Body of pancreas (tissue), 4 donors: ENCODE measurements around the gene KCNAB1. TPM values are rescaled to one million over a fixed set of nuclear protein-coding genes. Genes with fewer than 3 reads are reported as not detected.
A peak's percentile ranks its signal among the peaks of the same experiment; 100 is the strongest.

Source experiments
- ATAC-seq: fragments of 150-250 bp; one replicate; pipeline ENCODE4 v1.9.1; 2016
- DNase-seq, 4 donors: peaks; one replicate each; pipeline ENCODE4 v3.0.0-alpha.2; 2019
- H3K27ac ChIP-seq, 4 donors: fragments of 200-600 bp; sonication (generic); 1 replicate in 3 of 4; 2 replicates in 1 of 4; pipeline versions ENCODE4 v1.5.1 to v1.6.1; 2016 to 2019; ENCODE audit warnings: mild to moderate bottlenecking in 1 of 4, mixed read lengths in 1 of 4, moderate library complexity in 1 of 4
- H3K27me3 ChIP-seq, 2 donors: fragments of 200-600 bp; sonication (generic); one replicate each; pipeline ENCODE4 v1.6.0; 2016; ENCODE audit warnings: mild to moderate bottlenecking in 1 of 2
- H3K36me3 ChIP-seq, 2 donors: fragments of 200-600 bp; sonication (generic); replicated peaks in 1 of 2; 2 replicates each; pipeline ENCODE4 v1.5.1; 2016; ENCODE audit warnings: low read depth in 2 of 2; ENCODE audit not compliant: insufficient read depth in 1 of 2
- H3K4me1 ChIP-seq: fragments of 200-600 bp; sonication (generic); one replicate; pipeline ENCODE4 v1.6.0; 2016
- H3K4me3 ChIP-seq, 2 donors: fragments of 200-600 bp; sonication (generic); 1 replicate in 1 of 2; 2 replicates in 1 of 2; pipeline ENCODE4 v1.5.1; 2016 to 2019
- H3K9me3 ChIP-seq, 3 donors: fragments of 200-600 bp; sonication (generic); 1 replicate in 2 of 3; 2 replicates in 1 of 3; pipeline ENCODE4 v1.5.1; 2016
- POLR2A ChIP-seq, 3 donors: fragments of 450-650 bp; IDR thresholded peaks; one replicate each; pipeline ENCODE4 v1.6.1; 2016; ENCODE audit warnings: antibody characterized with exemption in 3 of 3, mild to moderate bottlenecking in 2 of 3
- WGBS, 2 donors: methylation state at CpG; one replicate each; pipeline ENCODE4 v1.1.5; 2017; 5-methylcytosine and 5-hydroxymethylcytosine counted together
- intact Hi-C: fragments of 100-400 bp; cut with DNase I; formaldehyde crosslinking; loops from one replicate; pipeline ENCODE4 v1.15.1; 2023
- total RNA-seq, 2 donors: library from RNA; depleted of rRNA; stranded (reverse); fragments of >200 nt; gene quantifications; one replicate each; pipeline ENCODE4 v1.1.0, GENCODE V29; 2016
- TF ChIP-seq, protein P1 (sequence below), 7 experiments: fragments of 450-650 bp in 4 of 7; fragments of 200-600 bp in 3 of 7; sonication (generic) in 3 of 7; IDR thresholded peaks; one replicate each; pipeline ENCODE4 v1.5.1; 2016 to 2019; ENCODE audit warnings: antibody characterized with exemption in 7 of 7

Gene KCNAB1
- total RNA-seq, 2 donors from 2014 or later = 5.2 to 5.3 TPM

GRCh38 chr3:156298938-156299337 lies 178.6 kb downstream of the KCNAB1 start:
- ATAC-seq = no peak
- Histone ChIP-seq H3K36me3 (no peaks in the 10 kb centered on the region), H3K27me3 (no peaks in the 10 kb centered on the region), H3K27ac (no peak overlapping the region), H3K4me3 (no peak overlapping the region), H3K9me3 (no peaks in the 10 kb centered on the region), H3K4me1 (peaks cover 5% of the 10 kb centered on the region)
- peak; percentile 15 to 75 (median 32) for DNase-seq
- intact Hi-C loops = no loop called here
- WGBS, 2 donors = 91 to 95% methylated on average over 2 of the region's 2 CpGs
- TF ChIP-seq POLR2A (IDR thresholded peaks at IDR 0.05) = no peak
- TF ChIP-seq, protein P1, sequence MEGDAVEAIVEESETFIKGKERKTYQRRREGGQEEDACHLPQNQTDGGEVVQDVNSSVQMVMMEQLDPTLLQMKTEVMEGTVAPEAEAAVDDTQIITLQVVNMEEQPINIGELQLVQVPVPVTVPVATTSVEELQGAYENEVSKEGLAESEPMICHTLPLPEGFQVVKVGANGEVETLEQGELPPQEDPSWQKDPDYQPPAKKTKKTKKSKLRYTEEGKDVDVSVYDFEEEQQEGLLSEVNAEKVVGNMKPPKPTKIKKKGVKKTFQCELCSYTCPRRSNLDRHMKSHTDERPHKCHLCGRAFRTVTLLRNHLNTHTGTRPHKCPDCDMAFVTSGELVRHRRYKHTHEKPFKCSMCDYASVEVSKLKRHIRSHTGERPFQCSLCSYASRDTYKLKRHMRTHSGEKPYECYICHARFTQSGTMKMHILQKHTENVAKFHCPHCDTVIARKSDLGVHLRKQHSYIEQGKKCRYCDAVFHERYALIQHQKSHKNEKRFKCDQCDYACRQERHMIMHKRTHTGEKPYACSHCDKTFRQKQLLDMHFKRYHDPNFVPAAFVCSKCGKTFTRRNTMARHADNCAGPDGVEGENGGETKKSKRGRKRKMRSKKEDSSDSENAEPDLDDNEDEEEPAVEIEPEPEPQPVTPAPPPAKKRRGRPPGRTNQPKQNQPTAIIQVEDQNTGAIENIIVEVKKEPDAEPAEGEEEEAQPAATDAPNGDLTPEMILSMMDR (IDR thresholded peaks at IDR 0.05) = no peak

DNA sequence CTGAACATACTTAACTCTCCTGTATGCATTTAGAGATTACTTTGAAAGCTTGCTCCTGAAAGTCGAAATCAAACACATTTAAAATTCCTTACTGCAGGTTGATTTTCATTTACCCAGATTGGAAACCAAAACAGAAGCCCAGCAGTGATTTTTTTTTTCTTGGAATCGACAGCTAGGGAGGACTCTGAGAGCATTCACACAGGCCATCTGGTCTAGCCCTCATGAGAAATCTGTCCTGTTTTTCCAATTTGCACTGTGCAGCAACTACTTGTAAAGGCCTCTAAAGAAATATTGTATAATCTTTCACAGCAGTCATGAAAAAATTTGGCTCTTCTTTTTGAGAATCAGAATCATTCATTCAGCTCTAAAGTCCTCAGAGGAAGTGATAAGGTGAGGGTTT lies 179.2 kb downstream of the KCNAB1 start:
- Histone ChIP-seq H3K4me3 (no peak overlapping the region), H3K4me1 (peaks cover 11% of the 10 kb centered on the region), H3K36me3 (no peaks in the 10 kb centered on the region), H3K27me3 (no peaks in the 10 kb centered on the region), H3K27ac (no peak overlapping the region), H3K9me3 (no peaks in the 10 kb centered on the region)
- ATAC-seq (no peak), DNase-seq (no peak)
- intact Hi-C loops = no loop called here
- TF ChIP-seq, protein P1 (IDR thresholded peaks at IDR 0.05) = no peak
- no peak for TF ChIP-seq POLR2A (IDR thresholded peaks at IDR 0.05)
- 60 to 67% methylated on average over 2 of the region's 2 CpGs for WGBS, 2 donors

DNA sequence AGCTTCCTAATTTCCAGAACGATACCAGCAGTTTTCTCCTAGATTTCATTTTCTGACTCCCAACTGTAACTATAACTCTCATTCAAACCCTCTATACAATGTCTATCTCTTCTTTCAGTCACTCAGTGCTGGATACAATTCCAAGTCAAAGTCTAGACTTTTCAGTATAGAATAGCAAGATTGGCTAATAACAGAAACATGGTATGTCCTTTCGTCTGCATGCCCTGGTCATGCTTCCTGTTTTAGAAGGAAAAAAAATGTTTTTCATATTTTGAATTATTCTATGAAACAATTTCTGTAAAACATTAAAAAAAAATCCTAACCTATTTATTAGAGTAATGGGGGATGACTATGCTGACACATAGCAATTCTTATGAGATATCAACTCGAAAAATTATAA lies 180.0 kb downstream of the KCNAB1 start:
- Histone ChIP-seq H3K27me3 (no peaks in the 10 kb centered on the region), H3K36me3 (no peaks in the 10 kb centered on the region), H3K9me3 (no peaks in the 10 kb centered on the region), H3K4me3 (no peak overlapping the region), H3K4me1 (peaks cover 11% of the 10 kb centered on the region), H3K27ac (peak overlapping the region in 1 of 4 donors; percentile 37)
- ATAC-seq (no peak), DNase-seq (no peak)
- intact Hi-C loops = no loop called here
- no peak for TF ChIP-seq POLR2A (IDR thresholded peaks at IDR 0.05)
- TF ChIP-seq, protein P1 (IDR thresholded peaks at IDR 0.05) = no peak
- WGBS, 2 donors = 56 to 60% methylated on average over 3 of the region's 3 CpGs

DNA sequence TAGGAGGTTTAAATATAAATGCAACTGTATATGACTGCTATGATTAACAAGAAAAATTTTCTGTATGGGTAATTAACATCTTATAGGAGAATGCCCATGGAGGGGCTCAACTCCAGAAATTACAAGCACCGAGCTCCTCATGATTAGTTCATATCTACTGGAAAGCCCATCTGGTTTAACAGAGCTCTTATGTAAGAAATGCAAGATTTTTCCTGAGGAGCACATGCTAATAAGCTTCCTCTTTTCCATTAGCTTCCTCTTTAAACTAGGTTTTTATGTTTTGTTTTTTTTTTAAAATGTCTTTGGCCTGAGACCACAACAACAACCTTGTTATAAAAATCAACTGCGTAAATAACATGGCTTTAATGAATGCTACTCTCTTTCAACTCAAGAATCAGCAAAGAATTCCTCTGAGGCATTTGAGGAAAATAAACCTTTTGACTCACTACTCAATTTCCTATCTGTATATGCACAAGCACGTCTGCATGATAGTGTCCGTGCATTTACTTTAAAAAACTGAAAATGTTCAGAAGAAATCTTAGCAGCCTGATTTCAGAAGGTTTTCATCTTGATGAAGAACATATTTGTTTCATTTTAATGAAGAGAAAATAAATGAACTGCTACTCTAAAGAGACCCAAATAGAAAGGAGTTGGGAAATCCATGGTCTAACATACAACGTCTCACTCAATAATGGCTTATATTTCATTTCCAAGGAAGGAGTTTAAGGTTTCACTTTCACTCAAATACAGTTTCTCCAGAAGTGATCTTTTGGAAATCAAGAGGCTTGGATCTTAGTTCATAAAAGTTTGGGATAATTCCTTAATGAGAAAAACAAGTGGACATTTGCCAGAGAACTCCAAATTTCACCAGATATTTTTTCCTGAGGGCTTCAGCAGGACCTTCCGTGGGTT lies 180.8 kb downstream of the KCNAB1 start:
- no peaks in the 10 kb centered on the region for H3K9me3 ChIP-seq
- no peak for ATAC-seq
- no peaks in the 10 kb centered on the region for H3K27me3 ChIP-seq
- H3K27ac ChIP-seq = peak overlapping the region in 1 of 4 donors; percentile 37
- 67 to 68% methylated on average over 6 of the region's 6 CpGs for WGBS, 2 donors
- intact Hi-C loops = no loop called here
- H3K4me1 ChIP-seq = peaks cover 11% of the 10 kb centered on the region
- no peak for DNase-seq
- TF ChIP-seq, protein P1 (IDR thresholded peaks at IDR 0.05) = no peak
- no peak for TF ChIP-seq POLR2A (IDR thresholded peaks at IDR 0.05)
- H3K36me3 ChIP-seq = no peaks in the 10 kb centered on the region
- H3K4me3 ChIP-seq = no peak overlapping the region
